ENCODE data around the gene TBC1D10B.

The TBC1D10B gene

GRCh38 chr16:30377812-30378235 lies 7.5 kb upstream of the TBC1D10B start:
- no peaks in the 10 kb centered on the region for H3K9me2 ChIP-seq (ENCODE audit: low read depth, low read length)
- no peaks in the 10 kb centered on the region for H4K20me1 ChIP-seq (ENCODE audit: insufficient read depth, low read length)
- H3K79me2 ChIP-seq (ENCODE audit: insufficient read depth, low read length) = peaks cover 8% of the 10 kb centered on the region; the same call in 1 of the 2 replicates
- H3K27ac ChIP-seq (ENCODE audit: low read depth, low read length, poor library complexity, severe bottlenecking) = peak overlapping the region; percentile 94
- H3K4me1 ChIP-seq (ENCODE audit: insufficient read depth, low read length, severe bottlenecking) = peaks cover 53% of the 10 kb centered on the region
- peaks cover 14% of the 10 kb centered on the region; the same call in 1 of the 2 replicates for H3K36me3 ChIP-seq (ENCODE audit: insufficient read depth, low read length)
- H3K4me3 ChIP-seq (ENCODE audit: low read depth, low read length, poor library complexity, severe bottlenecking) = peak overlapping the region; percentile 65
- no peaks in the 10 kb centered on the region for H3K27me3 ChIP-seq (ENCODE audit: insufficient read depth, low read length)
- H3K9ac ChIP-seq (ENCODE audit: low read length) = peak overlapping the region; percentile 82
- H3F3A ChIP-seq (ENCODE audit: insufficient read depth, low read length) = peaks cover 11% of the 10 kb centered on the region; the same call in 1 of the 2 replicates
- H3K9me3 ChIP-seq (ENCODE audit: low read length) = no peaks in the 10 kb centered on the region
- H2AFZ ChIP-seq (ENCODE audit: low read length) = no peak overlapping the region
- H3K4me2 ChIP-seq (ENCODE audit: low read length) = peak overlapping the region; percentile 81
- TF ChIP-seq EZH2 (IDR thresholded peaks at IDR 0.05; ENCODE audit: borderline replicate concordance, low read length) = no peak
- no peak for TF ChIP-seq CTCF (IDR thresholded peaks at IDR 0.05; ENCODE audit: low read length)

- TF ChIP-seq EZH2 (IDR thresholded peaks at IDR 0.05; ENCODE audit: borderline replicate concordance, low read length) (no peak), CTCF (IDR thresholded peaks at IDR 0.05; ENCODE audit: low read length) (no peak)
- Histone ChIP-seq H3K79me2 (ENCODE audit: insufficient read depth, low read length) (peaks cover 6% of the 10 kb centered on the region; the same call in 1 of the 2 replicates), H3K9ac (ENCODE audit: low read length) (peak overlapping the region; percentile 82), H3K4me1 (ENCODE audit: insufficient read depth, low read length, severe bottlenecking) (peaks cover 54% of the 10 kb centered on the region), H2AFZ (ENCODE audit: low read length) (no peak overlapping the region), H3F3A (ENCODE audit: insufficient read depth, low read length) (peaks cover 11% of the 10 kb centered on the region; the same call in 1 of the 2 replicates), H4K20me1 (ENCODE audit: insufficient read depth, low read length) (no peaks in the 10 kb centered on the region), H3K4me2 (ENCODE audit: low read length) (peak overlapping the region; percentile 81), H3K9me2 (ENCODE audit: low read depth, low read length) (no peaks in the 10 kb centered on the region), H3K27me3 (ENCODE audit: insufficient read depth, low read length) (no peaks in the 10 kb centered on the region), H3K9me3 (ENCODE audit: low read length) (no peaks in the 10 kb centered on the region), H3K27ac (ENCODE audit: low read depth, low read length, poor library complexity, severe bottlenecking) (peak overlapping the region; percentile 94), H3K4me3 (ENCODE audit: low read depth, low read length, poor library complexity, severe bottlenecking) (peak overlapping the region; percentile 65), H3K36me3 (ENCODE audit: insufficient read depth, low read length) (peaks cover 14% of the 10 kb centered on the region; the same call in 1 of the 2 replicates)
These were observed 6.9 kb upstream of the TBC1D10B start for GRCh38 chr16:30377050-30377811.

GRCh38 chr16:30376461-30376902 lies 6.2 kb upstream of the TBC1D10B start:
- Histone ChIP-seq H3K4me1 (ENCODE audit: insufficient read depth, low read length, severe bottlenecking) (peaks cover 54% of the 10 kb centered on the region), H3K36me3 (ENCODE audit: insufficient read depth, low read length) (peaks cover 14% of the 10 kb centered on the region; the same call in 1 of the 2 replicates), H3K9me2 (ENCODE audit: low read depth, low read length) (no peaks in the 10 kb centered on the region), H4K20me1 (ENCODE audit: insufficient read depth, low read length) (no peaks in the 10 kb centered on the region), H2AFZ (ENCODE audit: low read length) (no peak overlapping the region), H3K9ac (ENCODE audit: low read length) (no peak overlapping the region), H3K4me2 (ENCODE audit: low read length) (no peak overlapping the region), H3K4me3 (ENCODE audit: low read depth, low read length, poor library complexity, severe bottlenecking) (no peak overlapping the region), H3F3A (ENCODE audit: insufficient read depth, low read length) (peaks cover 11% of the 10 kb centered on the region; the same call in 1 of the 2 replicates), H3K27ac (ENCODE audit: low read depth, low read length, poor library complexity, severe bottlenecking) (no peak overlapping the region), H3K9me3 (ENCODE audit: low read length) (no peaks in the 10 kb centered on the region), H3K27me3 (ENCODE audit: insufficient read depth, low read length) (no peaks in the 10 kb centered on the region), H3K79me2 (ENCODE audit: insufficient read depth, low read length) (no peaks in the 10 kb centered on the region)
- TF ChIP-seq CTCF (IDR thresholded peaks at IDR 0.05; ENCODE audit: low read length) = no peak
- TF ChIP-seq EZH2 (IDR thresholded peaks at IDR 0.05; ENCODE audit: borderline replicate concordance, low read length) = no peak

Measured in OCI-LY1 (cell line).